Thyroid gland (tissue), 4 donors: ENCODE data around the gene ATP8B1.

Experiments used
- CTCF ChIP-seq, 6 experiments: fragments of 200-600 bp in 3 of 6; fragments of 450-650 bp in 3 of 6; sonication (generic) in 3 of 6; IDR thresholded peaks; one replicate each; pipeline ENCODE4 v1.5.1; 2016 to 2019; ENCODE audit warnings: antibody characterized with exemption in 6 of 6, mild to moderate bottlenecking in 2 of 6, inconsistent platforms in 1 of 6, moderate library complexity in 1 of 6
- POLR2A ChIP-seq, 2 donors: fragments of 450-650 bp; IDR thresholded peaks; one replicate each; pipeline ENCODE4 v1.6.1; 2017; ENCODE audit warnings: antibody characterized with exemption in 2 of 2, mild to moderate bottlenecking in 2 of 2, moderate library complexity in 1 of 2

- no peak for TF ChIP-seq CTCF (IDR thresholded peaks at IDR 0.05)
- no peak for TF ChIP-seq POLR2A (IDR thresholded peaks at IDR 0.05)
Observed at GRCh38 chr18:57797209-57797651, 5.9 kb downstream of the ATP8B1 start.
